Measurements from ENCODE around the gene PSMG3. TPM values are rescaled to one million over a fixed set of nuclear protein-coding genes. Genes with fewer than 3 reads are reported as not detected.

PSMG3 gene
- total and polyA plus RNA-seq, 8 donors = 4.9 to 71.5 (median 33.3) TPM; not detected in 1

DNA sequence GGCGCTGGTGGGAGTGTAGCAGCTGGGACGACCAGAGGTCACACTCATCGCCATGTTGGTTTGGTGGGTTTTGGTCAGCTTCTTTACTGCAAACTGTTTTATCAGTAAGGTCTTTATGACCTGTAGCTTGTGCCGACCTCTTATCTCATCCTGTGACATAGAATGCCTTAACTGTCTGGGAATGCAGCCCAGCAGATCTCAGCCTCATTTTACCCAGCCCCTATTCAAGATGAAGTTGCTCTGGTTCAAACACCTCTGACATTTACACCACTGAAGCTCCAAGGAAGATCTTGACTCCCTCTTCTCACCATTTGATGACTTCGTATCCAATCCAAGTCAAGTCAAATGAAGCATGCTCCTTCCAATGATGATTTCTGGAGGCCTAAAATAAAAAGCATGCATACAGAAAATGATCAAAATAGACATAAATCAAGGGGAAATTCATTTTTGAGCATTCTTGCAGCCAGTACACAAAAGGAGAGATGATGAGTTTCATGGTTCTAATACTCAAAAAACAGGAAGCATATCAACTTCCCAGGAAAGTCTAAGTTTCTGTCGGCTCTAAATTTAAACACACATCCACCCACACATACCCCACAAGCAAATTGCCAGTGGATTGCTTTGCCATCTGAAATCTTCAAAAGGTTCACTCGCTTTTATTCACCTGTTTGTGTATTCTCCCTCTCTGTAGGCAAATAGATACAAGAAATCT lies 2.4 kb upstream of the PSMG3 start:
- intact Hi-C loops (cut with DNase I; ENCODE audit: low total_unique reads) = no loop called here

GRCh38 chr7:1569440-1569832 lies 396 bp downstream of the PSMG3 start:
- H3K9me3 ChIP-seq = no peaks in the 10 kb centered on the region
- peak overlapping the region; percentile 89 to 97 (median 96) for H3K27ac ChIP-seq
- no peak for TF ChIP-seq POLR2AphosphoS5 (IDR thresholded peaks at IDR 0.05)
- TF ChIP-seq EP300 (IDR thresholded peaks at IDR 0.05) = no peak
- no peak for TF ChIP-seq POLR2A (IDR thresholded peaks at IDR 0.05)
- no peak for TF ChIP-seq CTCF (IDR thresholded peaks at IDR 0.05)
- H3K36me3 ChIP-seq = peaks cover 0 to 31% (median 24%) of the 10 kb centered on the region in 4 donors
- no peak for DNase-seq
- H3K4me1 ChIP-seq = peaks cover 43 to 52% (median 47%) of the 10 kb centered on the region in 4 donors
- 15 to 22% (median 18%) methylated on average over 23 to 27 of the region's 27 CpGs for WGBS, 5 donors
- no peaks in the 10 kb centered on the region for H3K27me3 ChIP-seq
- peak overlapping the region; percentile 66 to 93 (median 78) for H3K4me3 ChIP-seq
- intact Hi-C loops (cut with DNase I; ENCODE audit: low total_unique reads) = no loop called here

More for the DNA sequence above, 2.4 kb upstream of the PSMG3 start:
- peaks cover 0 to 16% (median 5%) of the 10 kb centered on the region in 4 donors for H3K36me3 ChIP-seq
- WGBS, 5 donors = 81 to 86% (median 82%) methylated on average over 7 of the region's 7 CpGs
- H3K27ac ChIP-seq = no peak overlapping the region
- peaks cover 33 to 38% (median 37%) of the 10 kb centered on the region in 4 donors for H3K4me1 ChIP-seq
- no peak for TF ChIP-seq EP300 (IDR thresholded peaks at IDR 0.05)
- no peak for TF ChIP-seq POLR2AphosphoS5 (IDR thresholded peaks at IDR 0.05)
- TF ChIP-seq POLR2A (IDR thresholded peaks at IDR 0.05) = no peak
- TF ChIP-seq CTCF (IDR thresholded peaks at IDR 0.05) = no peak
- no peak for DNase-seq
- H3K27me3 ChIP-seq = no peaks in the 10 kb centered on the region
- no peak overlapping the region for H3K4me3 ChIP-seq
- no peaks in the 10 kb centered on the region for H3K9me3 ChIP-seq

DNA sequence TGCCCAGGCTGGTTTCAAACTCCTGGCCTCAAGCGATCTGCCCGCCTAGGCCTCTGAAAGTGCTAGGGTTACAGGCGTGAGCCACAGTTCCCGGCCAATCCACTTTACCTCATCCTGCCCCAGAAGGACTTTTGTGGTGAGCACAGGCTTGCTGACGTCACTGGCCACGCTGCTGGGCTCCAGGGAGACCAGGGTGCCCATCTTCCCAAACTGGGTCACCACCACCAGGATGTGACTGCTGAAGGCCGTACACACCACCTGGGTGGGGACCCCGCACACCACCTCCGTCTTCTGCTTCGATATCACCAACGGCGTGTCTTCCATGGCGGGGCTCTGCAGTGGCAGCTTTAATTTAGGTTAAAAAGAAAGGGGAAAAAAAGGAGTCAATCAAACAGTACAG lies 816 bp downstream of the PSMG3 start:
- H3K4me3 ChIP-seq = peak overlapping the region; percentile 66 to 93 (median 78)
- intact Hi-C loops (cut with DNase I; ENCODE audit: low total_unique reads) = no loop called here
- DNase-seq = no peak

More for the DNA sequence above, 816 bp downstream of the PSMG3 start:
- Histone ChIP-seq H3K9me3 (no peaks in the 10 kb centered on the region), H3K27ac (peak overlapping the region; percentile 60 to 96 (median 93)), H3K36me3 (peaks cover 0 to 31% (median 24%) of the 10 kb centered on the region in 4 donors), H3K27me3 (no peaks in the 10 kb centered on the region), H3K4me1 (peaks cover 43 to 52% (median 47%) of the 10 kb centered on the region in 4 donors)
- TF ChIP-seq CTCF (IDR thresholded peaks at IDR 0.05) (no peak), POLR2AphosphoS5 (IDR thresholded peaks at IDR 0.05) (no peak), POLR2A (IDR thresholded peaks at IDR 0.05) (no peak), EP300 (IDR thresholded peaks at IDR 0.05) (no peak)
- WGBS, 5 donors = 51 to 62% (median 61%) methylated on average over 13 of the region's 13 CpGs
